ENCODE results near the gene RNF123. TPM values are rescaled to one million over a fixed set of nuclear protein-coding genes. Genes with fewer than 3 reads are reported as not detected.

The RNF123 gene
- total RNA-seq, 1 donor: 33.3 TPM

- no peaks in the 10 kb centered on the region for H3K4me1 ChIP-seq (ENCODE audit: insufficient read depth, low read length)
- no peak for TF ChIP-seq CTCF (IDR thresholded peaks at IDR 0.05; ENCODE audit: extremely low read depth, low read depth, low read length)
- H3K36me3 ChIP-seq (ENCODE audit: insufficient read depth, low read length): no peaks in the 10 kb centered on the region
- peak; percentile 47 for DNase-seq (ENCODE audit: insufficient read length, low spot score, missing footprints)
- H3K27me3 ChIP-seq (ENCODE audit: insufficient read depth, low read length): no peaks in the 10 kb centered on the region
- no peaks in the 10 kb centered on the region for H3K79me2 ChIP-seq (ENCODE audit: insufficient read depth, low read length)
- H3K27ac ChIP-seq (ENCODE audit: low read depth, low read length): no peak overlapping the region
- no peak overlapping the region for H2AFZ ChIP-seq (ENCODE audit: low read length)
- no peak overlapping the region for H3K4me3 ChIP-seq (ENCODE audit: insufficient read depth, low read length)
- H3K9me3 ChIP-seq (ENCODE audit: low read depth, low read length): no peaks in the 10 kb centered on the region
- no peak overlapping the region for H3K4me2 ChIP-seq (ENCODE audit: insufficient read depth, low read length)
- no peaks in the 10 kb centered on the region for H4K20me1 ChIP-seq (ENCODE audit: insufficient read depth, low read length)
Measured at GRCh38 chr3:49711489-49711888, 22.1 kb downstream of the RNF123 start.

GRCh38 chr3:49712166-49712565 lies 22.8 kb downstream of the RNF123 start:
- Histone ChIP-seq H3K9me3 (ENCODE audit: low read depth, low read length) (no peaks in the 10 kb centered on the region), H3K36me3 (ENCODE audit: insufficient read depth, low read length) (no peaks in the 10 kb centered on the region), H3K79me2 (ENCODE audit: insufficient read depth, low read length) (no peaks in the 10 kb centered on the region), H3K4me2 (ENCODE audit: insufficient read depth, low read length) (no peak overlapping the region), H4K20me1 (ENCODE audit: insufficient read depth, low read length) (no peaks in the 10 kb centered on the region), H3K27ac (ENCODE audit: low read depth, low read length) (no peak overlapping the region), H3K4me3 (ENCODE audit: insufficient read depth, low read length) (no peak overlapping the region), H3K27me3 (ENCODE audit: insufficient read depth, low read length) (no peaks in the 10 kb centered on the region), H3K4me1 (ENCODE audit: insufficient read depth, low read length) (no peaks in the 10 kb centered on the region), H2AFZ (ENCODE audit: low read length) (no peak overlapping the region)
- no peak for DNase-seq (ENCODE audit: insufficient read length, low spot score, missing footprints)
- TF ChIP-seq CTCF (IDR thresholded peaks at IDR 0.05; ENCODE audit: extremely low read depth, low read depth, low read length): no peak

- H3K4me1 ChIP-seq (ENCODE audit: insufficient read depth, low read length): no peaks in the 10 kb centered on the region
- DNase-seq (ENCODE audit: insufficient read length, low spot score, missing footprints): no peak
- no peaks in the 10 kb centered on the region for H3K27me3 ChIP-seq (ENCODE audit: insufficient read depth, low read length)
- H3K4me3 ChIP-seq (ENCODE audit: insufficient read depth, low read length): no peak overlapping the region
- H3K4me2 ChIP-seq (ENCODE audit: insufficient read depth, low read length): no peak overlapping the region
- no peaks in the 10 kb centered on the region for H3K36me3 ChIP-seq (ENCODE audit: insufficient read depth, low read length)
- no peaks in the 10 kb centered on the region for H3K79me2 ChIP-seq (ENCODE audit: insufficient read depth, low read length)
- no peak for TF ChIP-seq CTCF (IDR thresholded peaks at IDR 0.05; ENCODE audit: extremely low read depth, low read depth, low read length)
- no peak overlapping the region for H2AFZ ChIP-seq (ENCODE audit: low read length)
- no peaks in the 10 kb centered on the region for H4K20me1 ChIP-seq (ENCODE audit: insufficient read depth, low read length)
- H3K27ac ChIP-seq (ENCODE audit: low read depth, low read length): no peak overlapping the region
- H3K9me3 ChIP-seq (ENCODE audit: low read depth, low read length): no peaks in the 10 kb centered on the region
Measured at GRCh38 chr3:49712631-49713317, 23.4 kb downstream of the RNF123 start.

- Histone ChIP-seq H3K27ac (ENCODE audit: low read depth, low read length) (no peak overlapping the region), H3K4me3 (ENCODE audit: insufficient read depth, low read length) (no peak overlapping the region), H3K36me3 (ENCODE audit: insufficient read depth, low read length) (no peaks in the 10 kb centered on the region), H3K79me2 (ENCODE audit: insufficient read depth, low read length) (no peaks in the 10 kb centered on the region), H3K4me2 (ENCODE audit: insufficient read depth, low read length) (no peak overlapping the region), H3K27me3 (ENCODE audit: insufficient read depth, low read length) (no peaks in the 10 kb centered on the region), H3K9me3 (ENCODE audit: low read depth, low read length) (no peaks in the 10 kb centered on the region), H4K20me1 (ENCODE audit: insufficient read depth, low read length) (peaks cover 4% of the 10 kb centered on the region), H3K4me1 (ENCODE audit: insufficient read depth, low read length) (no peaks in the 10 kb centered on the region), H2AFZ (ENCODE audit: low read length) (no peak overlapping the region)
- DNase-seq (ENCODE audit: insufficient read length, low spot score, missing footprints): no peak
- TF ChIP-seq CTCF (IDR thresholded peaks at IDR 0.05; ENCODE audit: extremely low read depth, low read depth, low read length): no peak
Measured at GRCh38 chr3:49713336-49714105, 24.2 kb downstream of the RNF123 start.

All from osteoblast (primary cell).